NCI-H146 (cell line): Measurements from ENCODE around the gene TSPAN11.
"Not testable (repeated sequence)": the region's sequence is repeated elsewhere in the genome, so short reads cannot be mapped to it uniquely, and the experiment has no call there.

ENCODE experiments used
- DNase-seq: peaks from one replicate; lab custom pipeline; 2025; lab: John Stamatoyannopoulos, UW

Gene TSPAN11

DNA sequence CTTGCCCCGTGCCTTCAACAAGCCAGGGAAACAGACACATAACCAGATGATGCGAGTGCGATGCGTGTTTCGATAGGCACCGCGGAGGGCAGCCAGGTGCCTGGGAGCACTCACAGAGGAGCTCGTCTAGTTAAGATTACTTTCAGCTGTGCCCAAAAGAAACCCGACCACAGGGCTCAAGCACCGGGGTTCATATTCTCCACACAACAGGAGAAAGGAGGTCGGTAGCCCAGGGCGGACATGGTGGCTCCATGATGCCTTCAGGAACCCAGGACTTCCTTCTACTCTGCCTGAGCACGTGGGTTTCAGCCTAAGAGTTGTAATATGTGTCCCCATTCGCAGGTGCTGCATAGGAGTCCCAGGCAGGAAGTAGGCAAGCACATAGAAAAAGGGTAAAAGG is 93.4 kb downstream of the TSPAN11 start:
- DNase-seq, result no peak

DNA sequence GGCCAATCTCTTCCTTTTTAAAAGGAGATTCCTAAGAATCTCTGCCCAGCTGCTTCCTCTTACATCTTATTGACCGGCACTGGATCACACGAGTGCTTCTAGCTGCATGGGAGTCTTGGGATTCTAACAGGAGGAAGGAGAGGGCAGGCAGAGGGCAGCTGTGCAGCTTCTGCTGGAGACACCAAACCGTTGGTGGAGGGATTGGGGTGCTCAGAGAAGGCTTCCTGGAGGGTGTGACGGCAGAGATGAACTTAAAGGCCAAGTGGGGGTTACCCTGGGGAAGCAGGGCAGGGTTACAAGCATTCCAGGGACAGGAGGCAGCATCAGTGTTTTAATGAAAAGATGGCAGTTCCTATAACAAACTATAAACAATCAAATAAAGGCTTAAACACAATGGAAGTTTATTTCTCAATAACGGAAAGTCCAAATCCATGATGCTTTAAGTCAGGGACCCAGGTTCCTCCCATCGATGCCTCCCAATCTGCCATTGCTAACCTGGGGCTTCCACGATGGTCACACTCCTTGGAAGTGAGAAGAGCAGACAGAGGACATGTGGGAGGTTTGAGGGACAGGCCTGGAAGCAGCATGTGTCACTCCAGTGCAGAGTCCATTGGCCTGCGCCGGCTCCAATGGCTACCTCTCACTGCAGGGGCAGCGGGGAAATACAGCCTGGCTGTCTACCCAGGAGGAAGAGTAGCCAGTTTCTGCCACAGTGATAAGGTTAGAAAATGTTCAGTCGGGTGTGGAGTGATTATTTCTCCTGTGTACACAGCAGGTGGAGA is 94.0 kb downstream of the TSPAN11 start:
- no peak for DNase-seq

- DNase-seq, result no peak
These were observed 94.6 kb downstream of the TSPAN11 start for GRCh38 chr12:31021181-31021580.

- DNase-seq, result no peak
These were observed 95.4 kb downstream of the TSPAN11 start for GRCh38 chr12:31021809-31022494.

- DNase-seq, result no peak
These were observed 96.8 kb downstream of the TSPAN11 start for GRCh38 chr12:31023271-31023724.

GRCh38 chr12:31026202-31026601 is 99.7 kb downstream of the TSPAN11 start:
- no peak for DNase-seq

GRCh38 chr12:31027006-31027405 is 100.5 kb downstream of the TSPAN11 start:
- DNase-seq, result not testable (repeated sequence)

DNA sequence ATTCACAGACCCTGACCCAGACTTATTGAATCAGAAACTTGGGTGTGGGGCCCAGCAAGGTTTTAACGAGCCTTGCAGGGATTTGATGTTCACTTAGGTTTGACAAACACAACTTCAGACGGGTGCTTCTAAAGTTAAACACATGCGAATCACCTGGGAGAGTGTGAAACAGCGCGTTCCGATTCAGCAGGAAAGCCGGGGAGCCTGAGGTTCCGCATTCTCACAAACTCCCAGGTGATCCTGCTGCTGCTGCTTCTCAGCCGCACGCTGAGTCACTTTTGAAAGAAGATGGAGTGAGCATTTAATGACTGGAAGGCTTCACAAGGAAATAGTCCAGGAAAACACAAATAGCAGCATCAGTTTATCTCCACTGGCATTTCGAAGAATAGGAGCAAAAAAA is 102.9 kb downstream of the TSPAN11 start:
- no peak for DNase-seq

DNA sequence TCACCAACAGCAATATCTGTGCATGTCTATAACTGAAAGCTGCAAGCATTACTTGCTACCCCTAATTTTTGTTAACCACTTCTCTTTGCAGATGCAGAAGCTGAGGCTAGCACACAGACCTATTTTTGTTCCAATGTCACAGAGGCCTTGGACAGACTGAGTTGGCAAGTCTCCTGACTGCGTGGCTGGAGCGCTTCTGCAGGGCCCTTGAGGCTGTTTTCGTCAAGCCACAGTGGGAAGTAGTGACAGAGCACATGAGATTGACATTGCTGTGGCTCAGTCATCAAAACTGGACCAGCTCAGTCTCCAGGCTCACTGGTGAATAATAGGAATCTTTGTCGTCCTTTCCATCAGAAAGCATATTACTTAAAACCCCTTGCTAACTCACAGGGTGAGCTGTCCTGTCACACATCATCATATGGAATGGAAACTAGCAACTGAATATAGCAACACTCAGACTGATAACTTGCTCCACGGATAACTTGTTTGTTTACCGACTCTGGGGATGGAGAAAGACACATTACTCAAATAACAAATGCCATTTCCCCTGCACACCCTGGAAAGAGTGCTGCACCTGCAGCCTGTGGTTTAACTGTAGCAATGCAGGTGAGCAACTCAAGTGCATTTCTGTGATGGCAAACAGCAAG is 103.5 kb downstream of the TSPAN11 start:
- DNase-seq, result no peak

GRCh38 chr12:31031951-31032335 is 105.4 kb downstream of the TSPAN11 start:
- no peak for DNase-seq

DNA sequence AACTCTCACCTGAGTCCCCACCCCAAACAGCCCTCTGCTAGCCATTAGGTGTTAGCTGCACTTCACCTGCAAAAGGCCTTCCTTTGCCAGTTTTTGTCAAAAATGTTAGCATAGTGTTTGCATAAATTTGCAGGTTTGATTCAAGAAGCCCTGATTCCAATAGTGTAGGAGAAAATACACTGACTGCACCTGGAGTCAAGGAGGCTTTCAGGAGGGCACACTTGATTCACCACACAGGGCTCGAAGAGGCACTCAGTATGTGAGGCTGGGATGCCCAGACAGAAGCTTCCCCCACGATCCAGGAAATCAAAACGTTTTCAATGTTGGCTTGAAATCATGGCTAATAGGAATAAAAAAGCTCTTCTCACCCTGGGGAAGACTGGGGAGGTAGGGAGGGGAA is 106.6 kb downstream of the TSPAN11 start:
- DNase-seq, result no peak

GRCh38 chr12:31033681-31034080 is 107.1 kb downstream of the TSPAN11 start:
- DNase-seq, result no peak

- DNase-seq, result no peak
These were observed 107.8 kb downstream of the TSPAN11 start for GRCh38 chr12:31034372-31034771.

DNA sequence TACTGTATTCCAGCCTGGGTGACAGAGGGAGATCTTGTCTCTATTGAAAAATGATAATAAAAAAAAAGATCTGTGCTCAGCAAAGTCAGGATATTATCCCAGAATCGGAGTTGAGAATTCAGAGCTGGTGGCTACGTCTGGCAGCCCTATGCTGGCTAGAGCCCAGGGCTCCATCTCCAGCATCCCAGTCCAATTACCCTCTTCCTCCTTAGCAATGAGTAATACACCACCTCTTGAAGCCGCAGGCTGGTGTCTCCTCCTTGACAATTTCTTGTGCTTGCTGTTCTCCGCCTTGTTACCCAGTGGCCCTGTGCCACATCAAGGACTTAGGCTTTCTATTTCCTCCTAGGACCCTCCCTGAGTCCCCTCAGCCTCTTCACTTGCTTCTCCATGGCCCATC is 108.7 kb downstream of the TSPAN11 start:
- DNase-seq, result no peak

DNA sequence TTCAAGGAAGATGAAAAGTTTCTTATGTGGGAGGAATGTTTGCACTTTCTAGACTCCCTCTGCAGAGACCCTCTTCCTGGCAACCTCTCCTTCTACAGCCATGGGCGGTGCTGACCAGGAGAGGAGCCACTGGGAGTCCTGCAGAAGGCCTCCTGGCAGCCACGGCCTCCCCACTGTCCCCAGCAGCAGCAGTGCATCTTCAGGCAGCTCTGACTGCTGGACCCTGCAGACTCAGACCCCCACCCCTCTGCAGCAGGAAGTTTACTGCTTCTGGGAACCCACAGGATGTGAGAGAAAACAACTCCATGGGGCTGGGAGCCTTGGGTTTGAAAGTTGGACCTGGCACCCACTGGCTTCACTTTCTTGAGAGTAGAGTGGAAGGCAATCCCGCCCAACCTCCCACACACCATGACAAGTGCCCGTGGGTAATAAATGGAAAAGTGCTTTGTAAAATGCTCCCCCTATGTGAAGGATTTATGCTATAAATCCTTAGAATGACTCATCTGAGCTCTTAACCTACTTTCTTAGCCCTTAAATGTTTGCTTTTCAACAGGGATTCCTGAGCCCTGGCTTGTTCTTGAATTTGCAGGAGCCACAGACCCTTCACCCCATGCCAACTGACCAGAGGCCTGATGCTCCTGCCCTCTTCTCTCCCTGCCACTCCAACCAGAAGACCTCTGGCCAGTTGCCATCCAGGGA is 109.6 kb downstream of the TSPAN11 start:
- no peak for DNase-seq

DNA sequence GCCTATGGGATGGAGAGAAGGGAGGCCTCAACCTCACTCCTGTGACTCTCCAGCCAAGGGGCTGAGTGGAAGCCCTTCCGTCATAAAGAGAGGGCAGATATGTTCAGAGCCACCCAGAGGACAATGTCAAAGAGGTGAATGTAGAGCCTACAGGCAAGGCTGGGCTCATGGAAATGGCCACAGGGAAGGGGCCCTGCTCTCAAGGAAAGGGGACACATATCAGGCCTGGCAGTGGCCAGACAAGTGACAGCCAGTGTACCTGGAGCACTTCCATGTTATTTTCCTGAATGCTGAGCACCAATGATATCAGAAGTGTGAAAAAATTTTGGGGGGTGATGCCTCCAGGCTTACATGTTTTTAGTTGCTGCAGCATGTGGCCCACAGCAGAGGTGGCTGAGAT is 110.5 kb downstream of the TSPAN11 start:
- no peak for DNase-seq

- DNase-seq, result no peak
These were observed 111.4 kb downstream of the TSPAN11 start for GRCh38 chr12:31037931-31038330.

DNA sequence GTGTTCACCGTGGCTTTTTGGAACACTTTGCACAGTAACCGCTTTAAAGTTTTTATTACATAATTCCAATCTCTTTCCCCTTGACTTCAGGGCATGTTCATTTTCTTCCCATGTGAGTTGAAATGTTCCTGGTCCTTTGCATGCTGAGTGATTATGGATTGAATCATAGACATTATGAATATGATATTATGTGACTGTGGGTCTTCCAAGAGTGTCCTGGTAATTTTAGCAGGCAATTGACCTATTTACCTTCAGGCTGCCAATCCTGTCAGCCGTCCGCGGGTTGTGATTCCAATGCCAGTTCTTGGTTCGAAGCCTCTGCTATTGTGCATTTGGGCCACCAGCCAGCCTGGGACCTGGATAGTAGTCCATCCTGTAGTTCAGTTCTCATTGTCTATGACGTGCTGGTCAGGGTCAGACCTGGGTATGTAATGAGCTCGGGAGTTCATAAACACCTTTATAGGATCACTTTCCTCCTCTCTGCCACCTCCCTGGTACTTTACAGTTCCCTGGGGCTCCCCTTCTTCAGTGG is 114.6 kb downstream of the TSPAN11 start:
- no peak for DNase-seq
